Trophoblast cell (in vitro differentiated cells and primary cell): Measurements from ENCODE around the gene CFAP69.

Experiments
- DNase-seq, 2 donors: peaks; one replicate each; pipeline ENCODE4 v3.0.0-alpha.2; 2016
- H2AFZ ChIP-seq: 2 replicates; pipeline ENCODE4 v1.6.1; 2013; ENCODE audit warnings: low read length, moderate library complexity, mild to moderate bottlenecking; ENCODE audit not compliant: insufficient read depth, poor library complexity
- H2AK5ac ChIP-seq: 2 replicates; pipeline ENCODE4 v1.6.1; 2013; ENCODE audit warnings: mild to moderate bottlenecking, low read length
- H2BK120ac ChIP-seq: 2 replicates; pipeline ENCODE4 v1.6.1; 2013; ENCODE audit warnings: low read length, mild to moderate bottlenecking, moderate library complexity; ENCODE audit not compliant: insufficient read depth, poor library complexity
- H2BK12ac ChIP-seq: 2 replicates; pipeline ENCODE4 v1.6.1; 2013; ENCODE audit warnings: mild to moderate bottlenecking, low read length, moderate library complexity
- H2BK5ac ChIP-seq: 2 replicates; pipeline ENCODE4 v1.6.1; 2013; ENCODE audit warnings: low read length, low read depth, moderate library complexity, mild to moderate bottlenecking; ENCODE audit not compliant: poor library complexity
- H3K14ac ChIP-seq: 2 replicates; pipeline ENCODE4 v1.6.1; 2013; ENCODE audit warnings: mild to moderate bottlenecking, low read length
- H3K18ac ChIP-seq: 2 replicates; pipeline ENCODE4 v1.6.1; 2013; ENCODE audit warnings: mild to moderate bottlenecking, low read length
- H3K23ac ChIP-seq: 2 replicates; pipeline ENCODE4 v1.6.1; 2013; ENCODE audit warnings: low read length
- H3K27ac ChIP-seq: 2 replicates; pipeline ENCODE4 v1.5.1; 2013; ENCODE audit warnings: low read depth, mild to moderate bottlenecking, inconsistent platforms, low read length, moderate library complexity
- H3K27me3 ChIP-seq: 2 replicates; pipeline ENCODE4 v1.6.1; 2013; ENCODE audit warnings: inconsistent platforms, mild to moderate bottlenecking, low read length, moderate library complexity; ENCODE audit not compliant: insufficient read depth
- H3K36me3 ChIP-seq, 2 experiments: 1 replicate in 1 of 2; 2 replicates in 1 of 2; pipeline ENCODE4 v1.6.1; 2013; ENCODE audit warnings: low read length in 2 of 2, mild to moderate bottlenecking in 2 of 2, moderate library complexity in 1 of 2; ENCODE audit not compliant: insufficient read depth in 2 of 2, control insufficient read depth in 1 of 2
- H3K4ac ChIP-seq: 2 replicates; pipeline ENCODE4 v1.6.1; 2013; ENCODE audit warnings: low read depth, mild to moderate bottlenecking, low read length, moderate library complexity
- H3K4me1 ChIP-seq, 2 experiments: 1 replicate in 1 of 2; 2 replicates in 1 of 2; pipeline ENCODE4 v1.6.1; 2013; ENCODE audit warnings: low read length in 2 of 2, mild to moderate bottlenecking in 2 of 2, moderate library complexity in 1 of 2; ENCODE audit not compliant: insufficient read depth in 2 of 2, control insufficient read depth in 1 of 2
- H3K4me2 ChIP-seq: 2 replicates; pipeline ENCODE4 v1.6.1; 2013; ENCODE audit warnings: inconsistent platforms, mild to moderate bottlenecking, low read length, moderate library complexity
- H3K4me3 ChIP-seq: 2 replicates; pipeline ENCODE4 v1.5.1; 2013; ENCODE audit warnings: mild to moderate bottlenecking, low read depth, low read length, inconsistent platforms
- H3K79me1 ChIP-seq: one replicate; pipeline ENCODE4 v1.6.1; 2013; ENCODE audit warnings: low read length
- H3K79me2 ChIP-seq: 2 replicates; pipeline ENCODE4 v1.6.1; 2013; ENCODE audit warnings: low read length, mild to moderate bottlenecking; ENCODE audit not compliant: control insufficient read depth, insufficient read depth, poor library complexity
- H3K9ac ChIP-seq: 2 replicates; pipeline ENCODE4 v1.6.1; 2013; ENCODE audit warnings: mild to moderate bottlenecking, low read length
- H3K9me3 ChIP-seq: 2 replicates; pipeline ENCODE4 v1.6.1; 2013; ENCODE audit warnings: low read depth, mild to moderate bottlenecking, control low read depth, inconsistent platforms, low read length; ENCODE audit not compliant: insufficient read depth
- H4K12ac ChIP-seq: 2 replicates; pipeline ENCODE4 v1.6.1; 2013; ENCODE audit warnings: low read depth, mild to moderate bottlenecking, low read length, moderate library complexity
- H4K8ac ChIP-seq: 2 replicates; pipeline ENCODE4 v1.6.1; 2013; ENCODE audit warnings: low read depth, mild to moderate bottlenecking, low read length, moderate library complexity
- H4K91ac ChIP-seq: one replicate; pipeline ENCODE4 v1.6.1; 2013; ENCODE audit warnings: low read depth, mild to moderate bottlenecking, low read length, moderate library complexity
- WGBS: extraction: QIAGEN DNeasy Blood & Tissue Kit; methylation state at CpG from one replicate; pipeline ENCODE4 v1.1.7; 2013; ENCODE audit warnings: missing lambda C conversion rate; ENCODE audit not compliant: insufficient read length, insufficient coverage; ENCODE audit errors: extremely low coverage; 5-methylcytosine and 5-hydroxymethylcytosine counted together

The CFAP69 gene

DNA sequence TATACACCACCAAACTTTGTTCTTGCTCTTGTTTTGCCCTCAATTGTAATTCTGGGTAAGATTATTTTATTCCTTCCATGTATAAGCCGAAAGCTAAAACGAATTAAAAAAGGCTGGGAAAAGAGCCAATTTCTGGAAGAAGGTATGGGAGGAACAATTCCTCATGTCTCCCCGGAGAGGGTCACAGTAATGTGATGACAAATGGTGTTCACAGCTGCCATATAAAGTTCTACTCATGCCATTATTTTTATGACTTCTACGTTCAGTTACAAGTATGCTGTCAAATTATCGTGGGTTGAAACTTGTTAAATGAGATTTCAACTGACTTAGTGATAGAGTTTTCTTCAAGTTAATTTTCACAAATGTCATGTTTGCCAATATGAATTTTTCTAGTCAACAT, 12.5 kb upstream of the CFAP69 start:
- no peak overlapping the region for H2AK5ac ChIP-seq
- H2BK120ac ChIP-seq: no peak overlapping the region
- H4K12ac ChIP-seq: no peak overlapping the region
- no peak for DNase-seq
- H2BK12ac ChIP-seq: no peak overlapping the region
- no peak overlapping the region for H3K14ac ChIP-seq
- H3K23ac ChIP-seq: no peak overlapping the region
- no peaks in the 10 kb centered on the region for H3K79me1 ChIP-seq
- H3K4me1 ChIP-seq: no peaks in the 10 kb centered on the region
- H2BK5ac ChIP-seq: no peak overlapping the region
- no peak overlapping the region for H4K91ac ChIP-seq
- H2AFZ ChIP-seq: no peak overlapping the region
- H3K79me2 ChIP-seq: no peaks in the 10 kb centered on the region
- no peaks in the 10 kb centered on the region for H3K9me3 ChIP-seq
- no CpG with 5 or more reads among the region's 5 CpGs for WGBS
- H3K27ac ChIP-seq: no peak overlapping the region
- no peak overlapping the region for H3K4ac ChIP-seq
- no peak overlapping the region for H3K9ac ChIP-seq
- H3K4me3 ChIP-seq: no peak overlapping the region
- no peaks in the 10 kb centered on the region for H3K36me3 ChIP-seq
- H3K18ac ChIP-seq: no peak overlapping the region
- H4K8ac ChIP-seq: no peak overlapping the region
- no peaks in the 10 kb centered on the region for H3K27me3 ChIP-seq
- H3K4me2 ChIP-seq: no peak overlapping the region

DNA sequence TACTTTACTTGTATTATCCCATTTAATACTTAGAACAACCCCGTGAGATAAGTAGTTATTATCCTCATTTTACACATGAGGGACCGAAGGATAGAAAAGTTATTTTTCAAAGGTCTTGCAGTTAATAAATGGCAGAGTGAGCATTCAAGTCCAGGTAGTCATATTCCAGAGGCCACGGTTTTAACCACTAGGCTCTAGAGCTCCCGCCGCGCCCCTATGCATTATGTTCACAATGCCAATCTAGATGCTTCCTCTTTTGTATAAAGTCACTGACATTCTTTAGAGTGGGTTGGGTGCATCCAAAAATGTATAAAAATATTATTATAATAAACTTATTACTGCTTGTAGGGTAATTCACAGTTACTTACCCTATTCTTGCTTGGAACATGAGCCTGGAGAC, 11.4 kb upstream of the CFAP69 start:
- Histone ChIP-seq H4K8ac (no peak overlapping the region), H3K27me3 (no peaks in the 10 kb centered on the region), H3K9ac (no peak overlapping the region), H3K79me1 (no peaks in the 10 kb centered on the region), H3K4me2 (no peak overlapping the region), H3K18ac (no peak overlapping the region), H3K4me3 (no peak overlapping the region), H2BK5ac (no peak overlapping the region), H3K9me3 (no peaks in the 10 kb centered on the region), H4K91ac (no peak overlapping the region), H2BK12ac (no peak overlapping the region), H3K23ac (no peak overlapping the region), H3K14ac (no peak overlapping the region), H3K4ac (no peak overlapping the region), H2AK5ac (no peak overlapping the region), H2AFZ (no peak overlapping the region), H2BK120ac (no peak overlapping the region), H3K36me3 (no peaks in the 10 kb centered on the region), H4K12ac (no peak overlapping the region), H3K4me1 (no peaks in the 10 kb centered on the region), H3K27ac (no peak overlapping the region), H3K79me2 (no peaks in the 10 kb centered on the region)
- DNase-seq: no peak
- WGBS: no CpG with 5 or more reads among the region's 6 CpGs

DNA sequence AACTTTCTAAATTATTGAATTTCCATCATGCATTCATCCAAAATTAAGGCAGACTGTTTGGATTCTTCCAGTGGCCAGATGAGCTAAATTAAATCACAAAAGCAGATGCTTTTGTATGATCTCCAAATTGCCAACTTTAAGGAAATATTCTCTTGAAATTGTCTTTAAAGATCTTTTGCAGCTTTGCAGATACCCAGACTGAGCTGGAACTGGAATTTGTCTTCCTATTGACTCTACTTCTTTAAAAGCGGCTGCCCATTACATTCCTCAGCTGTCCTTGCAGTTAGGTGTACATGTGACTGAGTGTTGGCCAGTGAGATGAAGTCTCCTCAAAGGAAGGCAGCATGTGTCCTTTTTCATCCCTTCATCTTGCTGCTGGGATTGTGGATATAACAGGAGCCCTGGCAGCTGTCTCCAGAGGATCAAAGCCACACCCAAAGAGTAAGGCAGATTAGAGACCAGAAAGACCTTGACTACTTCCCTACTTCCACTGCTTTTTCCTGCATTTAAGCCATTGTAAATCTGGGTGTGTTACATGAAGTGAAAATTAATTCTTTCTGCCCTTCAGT, 8.2 kb upstream of the CFAP69 start:
- Histone ChIP-seq H3K9me3 (no peaks in the 10 kb centered on the region), H3K79me1 (no peaks in the 10 kb centered on the region), H3K36me3 (no peaks in the 10 kb centered on the region), H3K18ac (no peak overlapping the region), H2BK5ac (no peak overlapping the region), H2BK120ac (no peak overlapping the region), H3K27me3 (no peaks in the 10 kb centered on the region), H3K9ac (no peak overlapping the region), H3K27ac (no peak overlapping the region), H4K8ac (no peak overlapping the region), H3K4ac (no peak overlapping the region), H3K14ac (no peak overlapping the region), H2BK12ac (no peak overlapping the region), H3K4me2 (no peak overlapping the region), H4K91ac (no peak overlapping the region), H3K4me3 (no peak overlapping the region), H2AK5ac (no peak overlapping the region), H4K12ac (no peak overlapping the region), H3K79me2 (no peaks in the 10 kb centered on the region), H2AFZ (no peak overlapping the region), H3K23ac (no peak overlapping the region), H3K4me1 (no peaks in the 10 kb centered on the region)
- no peak for DNase-seq
- no CpG with 5 or more reads among the region's 1 CpG for WGBS

DNA sequence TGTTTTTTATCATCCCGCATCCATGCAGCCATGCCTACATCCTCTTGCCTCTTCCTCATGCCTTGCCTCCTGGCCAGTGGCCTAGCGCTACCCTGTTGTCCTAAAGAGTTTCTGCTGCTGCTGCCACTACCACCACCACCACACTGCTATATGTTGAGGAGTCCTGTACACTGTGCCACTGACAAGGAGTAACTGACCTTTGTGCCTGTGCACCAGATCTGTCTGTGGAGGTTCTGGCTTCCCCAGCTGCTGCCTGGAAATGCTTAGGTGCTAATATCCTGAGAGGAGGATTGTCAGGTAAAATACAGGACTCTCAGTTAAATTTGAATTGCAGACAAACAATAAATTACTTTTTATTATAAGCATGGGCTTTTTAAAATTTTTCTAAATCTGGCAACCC, 7.0 kb upstream of the CFAP69 start:
- H3K4ac ChIP-seq: no peak overlapping the region
- WGBS: no CpG with 5 or more reads among the region's 2 CpGs
- DNase-seq: no peak
- H3K4me2 ChIP-seq: no peak overlapping the region
- no peak overlapping the region for H2BK12ac ChIP-seq
- H3K79me1 ChIP-seq: no peaks in the 10 kb centered on the region
- H3K18ac ChIP-seq: no peak overlapping the region
- no peak overlapping the region for H4K8ac ChIP-seq
- no peak overlapping the region for H3K4me3 ChIP-seq
- no peaks in the 10 kb centered on the region for H3K27me3 ChIP-seq
- H3K36me3 ChIP-seq: no peaks in the 10 kb centered on the region
- H2BK5ac ChIP-seq: no peak overlapping the region
- no peak overlapping the region for H4K91ac ChIP-seq
- no peak overlapping the region for H2BK120ac ChIP-seq
- no peaks in the 10 kb centered on the region for H3K79me2 ChIP-seq
- no peaks in the 10 kb centered on the region for H3K9me3 ChIP-seq
- H3K14ac ChIP-seq: no peak overlapping the region
- no peak overlapping the region for H4K12ac ChIP-seq
- no peaks in the 10 kb centered on the region for H3K4me1 ChIP-seq
- H2AK5ac ChIP-seq: no peak overlapping the region
- no peak overlapping the region for H3K23ac ChIP-seq
- H3K27ac ChIP-seq: no peak overlapping the region
- no peak overlapping the region for H2AFZ ChIP-seq
- no peak overlapping the region for H3K9ac ChIP-seq
